Uterus (tissue), 4 donors: ENCODE measurements around the gene ST6GALNAC2. TPM values are rescaled to one million over a fixed set of nuclear protein-coding genes. Genes with fewer than 3 reads are reported as not detected.
"Not testable (repeated sequence)": the region's sequence is repeated elsewhere in the genome, so short reads cannot be mapped to it uniquely, and the experiment has no call there.

ENCODE experiments used
- DNase-seq, 2 donors: peaks; one replicate each; pipeline ENCODE4 v3.0.0-alpha.2; 2019 to 2020
- H3K27ac ChIP-seq, 2 donors: fragments of 200-600 bp; sonication (generic); 1 replicate in 1 of 2; 2 replicates in 1 of 2; pipeline ENCODE4 v1.5.1; 2016 to 2018
- H3K27me3 ChIP-seq, 2 donors: fragments of 200-600 bp; sonication (generic); one replicate each; pipeline ENCODE4 v1.5.1; 2018 to 2019; ENCODE audit warnings: control low read depth in 1 of 2
- H3K36me3 ChIP-seq, 2 donors: fragments of 200-600 bp; sonication (generic); one replicate each; pipeline ENCODE4 v1.5.1; 2019; ENCODE audit warnings: control low read depth in 1 of 2
- H3K4me1 ChIP-seq, 2 donors: fragments of 200-600 bp; sonication (generic); one replicate each; pipeline ENCODE4 v1.5.1; 2018 to 2019; ENCODE audit warnings: control low read depth in 1 of 2
- H3K4me3 ChIP-seq, 2 donors: fragments of 200-600 bp; sonication (generic); 1 replicate in 1 of 2; 2 replicates in 1 of 2; pipeline ENCODE4 v1.5.1; 2018 to 2019; ENCODE audit warnings: mild to moderate bottlenecking in 1 of 2
- H3K9me3 ChIP-seq, 2 donors: fragments of 200-600 bp; sonication (generic); one replicate each; pipeline ENCODE4 v1.5.1; 2019; ENCODE audit warnings: control low read depth in 1 of 2
- POLR2A ChIP-seq, 2 donors: fragments of 450-650 bp; IDR thresholded peaks; one replicate each; pipeline ENCODE4 v1.6.1; 2016; ENCODE audit warnings: antibody characterized with exemption in 2 of 2, mild to moderate bottlenecking in 1 of 2, moderate library complexity in 1 of 2
- intact Hi-C: fragments of 100-400 bp; cut with DNase I; formaldehyde crosslinking; loops from one replicate; pipeline ENCODE4 v1.15.1; 2023; ENCODE audit warnings: low total_unique reads
- total RNA-seq, 4 donors: library from RNA; depleted of rRNA in 3 of 4; stranded (reverse); fragments of >200 nt in 3 of 4; gene quantifications; one replicate each; pipeline versions ENCODE4 v1.1.0 to v1.2.4, GENCODE V29; 2014 to 2023
- TF ChIP-seq, protein P1 (sequence below), 4 experiments: fragments of 200-600 bp in 2 of 4; fragments of 450-650 bp in 2 of 4; sonication (generic) in 2 of 4; IDR thresholded peaks; one replicate each; pipeline ENCODE4 v1.5.1; 2016 to 2019; ENCODE audit warnings: antibody characterized with exemption in 4 of 4, mild to moderate bottlenecking in 2 of 4, moderate library complexity in 1 of 4
- donor health status: DM: yes; HTN: yes; CAD: no.

Gene ST6GALNAC2
- total RNA-seq, 4 donors from 2014 or later = 0.59 to 9.5 (median 5.3) TPM; not detected in 1

DNA sequence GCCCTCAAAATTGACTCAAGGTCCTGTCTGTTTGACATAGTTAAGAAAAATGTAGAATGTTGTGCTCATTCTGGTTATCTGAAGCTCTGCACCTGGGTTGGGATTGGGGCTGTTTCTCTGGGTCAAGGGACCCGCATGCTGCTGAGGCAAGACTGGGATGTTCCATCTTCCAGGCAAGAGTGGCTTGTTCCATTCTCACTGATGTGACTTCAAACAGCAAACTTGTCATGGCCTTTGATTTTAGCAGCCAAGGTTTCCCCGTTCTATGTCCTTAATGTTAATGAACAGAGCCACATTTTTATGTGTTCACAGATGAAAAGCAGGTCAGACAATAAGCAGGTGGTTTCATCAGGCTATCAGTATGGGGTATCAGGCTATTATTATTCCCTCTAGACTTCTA, 32.2 kb upstream of the ST6GALNAC2 start:
- Histone ChIP-seq H3K4me3 (no peak overlapping the region), H3K9me3 (no peaks in the 10 kb centered on the region), H3K4me1 (no peaks in the 10 kb centered on the region), H3K36me3 (no peaks in the 10 kb centered on the region), H3K27me3 (no peaks in the 10 kb centered on the region), H3K27ac (no peak overlapping the region)
- intact Hi-C loops = no loop called here
- DNase-seq = no peak
- no peak for TF ChIP-seq POLR2A (IDR thresholded peaks at IDR 0.05)
- TF ChIP-seq, protein P1, sequence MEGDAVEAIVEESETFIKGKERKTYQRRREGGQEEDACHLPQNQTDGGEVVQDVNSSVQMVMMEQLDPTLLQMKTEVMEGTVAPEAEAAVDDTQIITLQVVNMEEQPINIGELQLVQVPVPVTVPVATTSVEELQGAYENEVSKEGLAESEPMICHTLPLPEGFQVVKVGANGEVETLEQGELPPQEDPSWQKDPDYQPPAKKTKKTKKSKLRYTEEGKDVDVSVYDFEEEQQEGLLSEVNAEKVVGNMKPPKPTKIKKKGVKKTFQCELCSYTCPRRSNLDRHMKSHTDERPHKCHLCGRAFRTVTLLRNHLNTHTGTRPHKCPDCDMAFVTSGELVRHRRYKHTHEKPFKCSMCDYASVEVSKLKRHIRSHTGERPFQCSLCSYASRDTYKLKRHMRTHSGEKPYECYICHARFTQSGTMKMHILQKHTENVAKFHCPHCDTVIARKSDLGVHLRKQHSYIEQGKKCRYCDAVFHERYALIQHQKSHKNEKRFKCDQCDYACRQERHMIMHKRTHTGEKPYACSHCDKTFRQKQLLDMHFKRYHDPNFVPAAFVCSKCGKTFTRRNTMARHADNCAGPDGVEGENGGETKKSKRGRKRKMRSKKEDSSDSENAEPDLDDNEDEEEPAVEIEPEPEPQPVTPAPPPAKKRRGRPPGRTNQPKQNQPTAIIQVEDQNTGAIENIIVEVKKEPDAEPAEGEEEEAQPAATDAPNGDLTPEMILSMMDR (IDR thresholded peaks at IDR 0.05) = no peak

DNA sequence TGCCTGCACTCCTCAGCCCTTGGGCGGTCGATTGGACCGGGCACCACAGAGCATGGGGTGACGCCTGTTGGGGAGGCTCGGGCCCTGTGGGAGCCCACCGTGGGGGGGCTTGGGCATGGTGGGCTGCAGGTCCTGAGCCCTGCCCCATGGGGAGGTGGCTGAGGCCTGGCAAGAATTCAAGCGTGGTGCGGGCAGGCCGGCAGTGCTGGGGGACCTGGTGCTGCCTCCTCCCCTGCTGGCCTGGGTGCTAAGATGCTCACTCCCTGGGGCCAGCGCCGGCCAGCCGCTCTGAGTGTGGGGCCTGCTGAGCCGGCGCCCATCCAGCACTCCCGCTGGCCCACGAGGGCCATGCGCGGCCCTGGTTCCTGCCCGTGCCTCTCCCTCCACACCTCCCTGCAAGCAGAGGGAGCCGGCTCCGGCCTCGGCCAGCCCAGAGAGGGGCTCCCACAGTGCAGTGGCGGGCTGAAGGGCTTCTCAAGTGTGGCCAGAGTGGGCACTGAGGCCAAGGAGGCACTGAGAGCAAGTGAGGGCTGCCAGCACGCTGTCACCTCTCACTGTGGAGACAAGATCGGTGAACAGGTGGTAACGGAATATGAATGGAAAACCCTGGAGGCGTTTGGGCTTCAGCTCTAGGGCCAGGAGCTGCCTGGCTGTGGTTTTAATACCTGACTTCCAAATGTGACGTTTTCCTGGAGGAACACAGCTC, 29.4 kb upstream of the ST6GALNAC2 start:
- no peak overlapping the region for H3K4me3 ChIP-seq
- no peak for DNase-seq
- H3K9me3 ChIP-seq = no peaks in the 10 kb centered on the region
- no peaks in the 10 kb centered on the region for H3K4me1 ChIP-seq
- H3K27ac ChIP-seq = no peak overlapping the region
- no peaks in the 10 kb centered on the region for H3K27me3 ChIP-seq
- TF ChIP-seq POLR2A (IDR thresholded peaks at IDR 0.05) = no peak
- TF ChIP-seq, protein P1 (IDR thresholded peaks at IDR 0.05) = no peak
- intact Hi-C loops = no loop called here
- no peaks in the 10 kb centered on the region for H3K36me3 ChIP-seq

DNA sequence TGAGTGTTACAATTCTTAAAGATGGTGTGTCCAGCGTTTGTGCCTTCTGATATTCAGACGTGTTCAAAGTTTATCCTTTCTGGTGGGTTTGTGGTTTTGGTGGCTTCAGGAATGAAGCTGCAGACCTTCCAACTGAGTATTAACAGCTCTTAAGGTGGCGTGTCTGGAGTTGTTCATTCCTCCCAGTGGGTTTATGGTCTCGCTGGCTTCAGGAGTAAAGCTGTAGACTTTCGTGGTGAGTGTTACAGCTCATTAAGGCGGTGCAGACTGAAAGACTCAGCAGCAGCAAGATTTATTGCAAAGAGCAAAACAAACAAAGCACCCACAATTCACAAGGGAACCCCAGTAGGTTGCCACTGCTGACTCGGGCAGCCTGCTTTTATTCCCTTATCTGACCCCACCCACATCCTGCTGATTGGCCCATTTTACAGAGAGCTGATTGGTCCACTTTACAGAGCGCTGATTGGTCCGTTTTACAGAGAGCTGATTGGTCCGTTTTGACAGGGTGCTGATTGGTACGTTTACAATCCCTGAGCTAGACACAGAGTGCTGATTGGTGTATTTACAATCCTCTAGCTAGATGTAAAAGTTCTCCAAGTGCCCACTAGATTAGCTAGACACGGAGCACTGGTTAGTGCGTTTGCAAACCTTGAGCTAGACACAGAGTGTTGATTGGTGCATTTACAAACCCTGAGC, 28.6 kb upstream of the ST6GALNAC2 start:
- H3K27me3 ChIP-seq, H3K4me1 ChIP-seq, DNase-seq, intact Hi-C loops, H3K36me3 ChIP-seq, H3K9me3 ChIP-seq, H3K27ac ChIP-seq, H3K4me3 ChIP-seq: not testable (repeated sequence)

DNA sequence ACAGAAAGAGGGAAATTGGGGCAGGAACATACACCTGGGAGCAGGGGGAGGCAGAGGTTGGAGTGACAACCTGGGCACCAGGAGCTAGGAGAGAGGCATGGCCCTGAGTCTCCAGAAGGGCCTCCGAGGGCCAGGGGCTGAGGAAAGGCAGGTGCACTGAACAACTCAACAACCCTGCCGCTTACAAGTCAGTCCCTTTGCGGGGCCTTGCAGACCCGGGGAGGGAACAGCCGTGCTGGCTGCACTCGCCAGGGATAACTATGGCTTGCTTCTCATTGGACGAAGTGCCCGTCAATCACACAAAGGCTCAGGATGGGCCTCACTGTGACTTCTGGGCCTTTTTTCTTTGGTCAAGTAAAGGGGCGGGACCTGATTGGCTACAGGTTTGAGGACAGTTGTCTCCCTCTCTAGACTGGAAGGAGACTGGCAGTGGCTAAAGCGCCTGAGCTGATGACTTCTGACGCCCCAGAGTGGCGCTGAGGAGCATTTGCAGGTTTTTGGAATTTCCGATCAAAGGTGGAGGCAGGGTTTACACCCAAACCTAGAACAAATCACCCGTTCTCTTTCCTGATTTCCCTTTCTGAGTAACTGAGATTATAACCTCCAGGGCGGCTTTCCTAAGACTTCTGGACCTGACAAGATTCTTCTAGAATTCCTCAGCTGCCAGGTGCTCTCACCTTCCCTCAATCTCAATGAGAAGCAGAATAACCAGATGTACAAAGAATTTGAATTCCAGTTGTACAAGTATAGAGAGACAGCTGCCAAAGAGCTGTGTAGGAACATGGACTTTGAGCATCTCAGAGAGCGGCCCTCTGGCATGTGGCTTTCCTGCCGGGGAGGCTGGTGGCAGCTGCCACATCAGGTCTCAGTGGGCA, 27.6 kb upstream of the ST6GALNAC2 start:
- intact Hi-C loops = no loop called here
- Histone ChIP-seq H3K4me1 (no peaks in the 10 kb centered on the region), H3K27me3 (no peaks in the 10 kb centered on the region), H3K27ac (no peak overlapping the region), H3K4me3 (no peak overlapping the region), H3K36me3 (no peaks in the 10 kb centered on the region), H3K9me3 (no peaks in the 10 kb centered on the region)
- TF ChIP-seq POLR2A (IDR thresholded peaks at IDR 0.05) = no peak
- TF ChIP-seq, protein P1 (IDR thresholded peaks at IDR 0.05) = no peak
- DNase-seq = no peak

DNA sequence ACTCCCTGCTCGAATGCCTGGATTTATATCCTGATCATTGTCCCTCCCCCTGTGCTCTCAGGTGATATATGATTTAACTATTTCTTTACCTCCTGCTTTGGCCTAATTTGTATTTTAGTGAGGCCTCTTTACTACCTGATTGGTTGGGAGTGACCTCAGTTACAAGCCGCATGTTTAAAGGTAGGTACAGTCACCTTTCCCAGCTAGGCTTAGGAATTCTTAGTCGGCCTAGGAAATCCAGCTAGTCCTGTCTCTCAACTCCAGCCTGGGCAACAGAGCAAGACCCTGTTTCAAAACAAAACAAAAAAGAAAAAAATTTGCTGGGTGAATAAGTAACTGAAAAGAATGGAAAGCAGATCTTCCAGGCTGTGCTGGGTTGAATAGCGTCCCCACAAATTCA, 26.8 kb upstream of the ST6GALNAC2 start:
- H3K27ac ChIP-seq = no peak overlapping the region
- H3K27me3 ChIP-seq = no peaks in the 10 kb centered on the region
- no peak for DNase-seq
- intact Hi-C loops = no loop called here
- no peaks in the 10 kb centered on the region for H3K9me3 ChIP-seq
- no peaks in the 10 kb centered on the region for H3K36me3 ChIP-seq
- no peak overlapping the region for H3K4me3 ChIP-seq
- H3K4me1 ChIP-seq = no peaks in the 10 kb centered on the region
- TF ChIP-seq POLR2A (IDR thresholded peaks at IDR 0.05) = no peak
- TF ChIP-seq, protein P1 (IDR thresholded peaks at IDR 0.05) = no peak
